Raji (cell line): ENCODE results near the gene DNAJC24.

Experiments
- POLR2A ChIP-seq: IDR thresholded peaks from 2 replicates; pipeline ENCODE4 v1.6.1; 2011; ENCODE audit warnings: low read depth, low read length, control low read depth; ENCODE audit not compliant: insufficient read depth

DNAJC24 gene

GRCh38 chr11:31369348-31370329 is at the start of gene DNAJC24, which contains the start of gene DCDC1:
Gene DNAJC24, plus strand, starts transcription at chr11:31369860. Its CDS starts 889 bp downstream, at chr11:31370749.
Gene DCDC1, minus strand, starts transcription at chr11:31369739. Its CDS starts 41,459 bp downstream, at chr11:31328280.
- peak; percentile 86 for TF ChIP-seq POLR2A

- TF ChIP-seq POLR2A = no peak
Measured at GRCh38 chr11:31323145-31323544, 46.5 kb upstream of the DNAJC24 start.

- no peak for TF ChIP-seq POLR2A
Measured at GRCh38 chr11:31325160-31325559, 44.5 kb upstream of the DNAJC24 start.

GRCh38 chr11:31326470-31327148 is 43.1 kb upstream of the DNAJC24 start:
- TF ChIP-seq POLR2A = no peak

- no peak for TF ChIP-seq POLR2A
Measured at GRCh38 chr11:31327417-31327816, 42.2 kb upstream of the DNAJC24 start.

GRCh38 chr11:31328697-31329096 is 41.0 kb upstream of the DNAJC24 start:
- no peak for TF ChIP-seq POLR2A

- TF ChIP-seq POLR2A = no peak
Measured at GRCh38 chr11:31337806-31338205, 31.9 kb upstream of the DNAJC24 start.

- TF ChIP-seq POLR2A = no peak
Measured at GRCh38 chr11:31340903-31341572, 28.6 kb upstream of the DNAJC24 start.

- no peak for TF ChIP-seq POLR2A
Measured at GRCh38 chr11:31351168-31351567, 18.5 kb upstream of the DNAJC24 start.

GRCh38 chr11:31355131-31355530 is 14.5 kb upstream of the DNAJC24 start:
- TF ChIP-seq POLR2A = no peak

- TF ChIP-seq POLR2A = no peak
Measured at GRCh38 chr11:31355817-31356216, 13.8 kb upstream of the DNAJC24 start.

- no peak for TF ChIP-seq POLR2A
Measured at GRCh38 chr11:31361743-31362142, 7.9 kb upstream of the DNAJC24 start.

- no peak for TF ChIP-seq POLR2A
Measured at GRCh38 chr11:31366795-31367194, 2.9 kb upstream of the DNAJC24 start.

- TF ChIP-seq POLR2A = no peak
Measured at GRCh38 chr11:31375879-31376278, 6.2 kb downstream of the DNAJC24 start.

GRCh38 chr11:31383116-31383515 is 13.5 kb downstream of the DNAJC24 start:
- no peak for TF ChIP-seq POLR2A

GRCh38 chr11:31387379-31387778 is 17.7 kb downstream of the DNAJC24 start:
- no peak for TF ChIP-seq POLR2A

- TF ChIP-seq POLR2A = no peak
Measured at GRCh38 chr11:31397239-31397834, 27.7 kb downstream of the DNAJC24 start.
